Lower leg skin (tissue), 3 donors: ENCODE results near the gene BTG4.

Experiments
- POLR2A ChIP-seq, 2 donors: fragments of 450-650 bp; IDR thresholded peaks; one replicate each; pipeline ENCODE4 v1.6.1; 2016 to 2017; ENCODE audit warnings: antibody characterized with exemption in 2 of 2, mild to moderate bottlenecking in 1 of 2, moderate library complexity in 1 of 2
- TF ChIP-seq, protein P1 (sequence below), 3 donors: fragments of 450-650 bp; IDR thresholded peaks; one replicate each; pipeline ENCODE4 v1.5.1; 2016; ENCODE audit warnings: antibody characterized with exemption in 3 of 3, mild to moderate bottlenecking in 3 of 3, moderate library complexity in 2 of 3

GRCh38 chr11:111512296-111513239, at the start of gene BTG4:
- TF ChIP-seq, protein P1, sequence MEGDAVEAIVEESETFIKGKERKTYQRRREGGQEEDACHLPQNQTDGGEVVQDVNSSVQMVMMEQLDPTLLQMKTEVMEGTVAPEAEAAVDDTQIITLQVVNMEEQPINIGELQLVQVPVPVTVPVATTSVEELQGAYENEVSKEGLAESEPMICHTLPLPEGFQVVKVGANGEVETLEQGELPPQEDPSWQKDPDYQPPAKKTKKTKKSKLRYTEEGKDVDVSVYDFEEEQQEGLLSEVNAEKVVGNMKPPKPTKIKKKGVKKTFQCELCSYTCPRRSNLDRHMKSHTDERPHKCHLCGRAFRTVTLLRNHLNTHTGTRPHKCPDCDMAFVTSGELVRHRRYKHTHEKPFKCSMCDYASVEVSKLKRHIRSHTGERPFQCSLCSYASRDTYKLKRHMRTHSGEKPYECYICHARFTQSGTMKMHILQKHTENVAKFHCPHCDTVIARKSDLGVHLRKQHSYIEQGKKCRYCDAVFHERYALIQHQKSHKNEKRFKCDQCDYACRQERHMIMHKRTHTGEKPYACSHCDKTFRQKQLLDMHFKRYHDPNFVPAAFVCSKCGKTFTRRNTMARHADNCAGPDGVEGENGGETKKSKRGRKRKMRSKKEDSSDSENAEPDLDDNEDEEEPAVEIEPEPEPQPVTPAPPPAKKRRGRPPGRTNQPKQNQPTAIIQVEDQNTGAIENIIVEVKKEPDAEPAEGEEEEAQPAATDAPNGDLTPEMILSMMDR (IDR thresholded peaks at IDR 0.05) = no peak
- no peak for TF ChIP-seq POLR2A (IDR thresholded peaks at IDR 0.05)
